Neural progenitor cell (in vitro differentiated cells): ENCODE data around the gene FKBP10. TPM values are rescaled to one million over a fixed set of nuclear protein-coding genes. Genes with fewer than 3 reads are reported as not detected.

Source experiments
- DNase-seq: peaks from one replicate; pipeline ENCODE4 v3.0.0-alpha.2; 2016; ENCODE audit warnings: low spot score
- H2AFZ ChIP-seq: fragments of 200-600 bp; sonication (generic); replicated peaks from 2 replicates; pipeline ENCODE4 v1.6.1; 2016; ENCODE audit warnings: antibody characterized with exemption
- H3F3A ChIP-seq: fragments of 200-600 bp; sonication (generic); 2 replicates; pipeline ENCODE4 v1.6.1; 2016; ENCODE audit warnings: antibody characterized with exemption, low read depth
- H3K27ac ChIP-seq: fragments of 200-600 bp; sonication (generic); 2 replicates; pipeline ENCODE4 v1.5.1; 2016; ENCODE audit warnings: mild to moderate bottlenecking
- H3K27me3 ChIP-seq: fragments of 200-600 bp; sonication (generic); 2 replicates; pipeline ENCODE4 v1.6.1; 2016; ENCODE audit warnings: mild to moderate bottlenecking, moderate library complexity
- H3K36me3 ChIP-seq: fragments of 200-600 bp; sonication (generic); 2 replicates; pipeline ENCODE4 v1.5.1; 2016
- H3K4me1 ChIP-seq: fragments of 200-600 bp; sonication (generic); 2 replicates; pipeline ENCODE4 v1.6.1; 2016; ENCODE audit warnings: mixed run types
- H3K4me2 ChIP-seq: fragments of 200-600 bp; sonication (generic); 2 replicates; pipeline ENCODE4 v1.6.1; 2016
- H3K4me3 ChIP-seq: fragments of 200-600 bp; sonication (generic); 2 replicates; pipeline ENCODE4 v1.5.1; 2016
- H3K79me2 ChIP-seq: fragments of 200-600 bp; sonication (generic); 2 replicates; pipeline ENCODE4 v1.6.1; 2016; ENCODE audit warnings: low read depth
- H3K9ac ChIP-seq: fragments of 200-600 bp; sonication (generic); 2 replicates; pipeline ENCODE4 v1.6.1; 2016
- H3K9me3 ChIP-seq: fragments of 200-600 bp; sonication (generic); 2 replicates; pipeline ENCODE4 v1.5.1; 2016; ENCODE audit warnings: low read depth
- H4K20me1 ChIP-seq: fragments of 200-600 bp; sonication (generic); 2 replicates; pipeline ENCODE4 v1.6.1; 2016; ENCODE audit warnings: low read depth
- H3K27ac Mint-ChIP-seq: 3 replicates; pipeline ENCODE4 v1.8.0; 2021; ENCODE audit warnings: mixed read lengths
- H3K27me3 Mint-ChIP-seq: 2 replicates; pipeline ENCODE4 v1.8.0; 2022; ENCODE audit warnings: low read depth, mild to moderate bottlenecking, inconsistent platforms, moderate library complexity, mixed read lengths; ENCODE audit not compliant: insufficient read depth
- H3K36me3 Mint-ChIP-seq: 3 replicates; pipeline ENCODE4 v1.8.0; 2021; ENCODE audit warnings: mixed read lengths
- H3K4me1 Mint-ChIP-seq: 3 replicates; pipeline ENCODE4 v1.8.0; 2021; ENCODE audit warnings: mixed read lengths
- H3K4me3 Mint-ChIP-seq: 3 replicates; pipeline ENCODE4 v1.8.0; 2021; ENCODE audit warnings: mild to moderate bottlenecking, moderate library complexity, mixed read lengths
- H3K9me3 Mint-ChIP-seq: 3 replicates; pipeline ENCODE4 v1.8.0; 2020; ENCODE audit warnings: mixed read lengths
- EZH2 ChIP-seq: fragments of 200-600 bp; sonication (generic); IDR thresholded peaks from 2 replicates; pipeline ENCODE4 v1.6.1; 2017; ENCODE audit warnings: antibody characterized with exemption, mild to moderate bottlenecking, moderate library complexity
- EZH2phosphoT487 ChIP-seq: fragments of 200-600 bp; sonication (generic); IDR thresholded peaks from 2 replicates; pipeline ENCODE4 v1.6.1; 2017; ENCODE audit warnings: antibody characterized with exemption
- total RNA-seq: library from RNA; depleted of rRNA; stranded (reverse); fragments of >200 nt; gene quantifications from 2 replicates; pipeline ENCODE4 v1.2.3, GENCODE V29; 2015; ENCODE audit warnings: low replicate concordance
- TF ChIP-seq, protein P1 (sequence below): fragments of 200-600 bp; sonication (generic); IDR thresholded peaks from 2 replicates; pipeline ENCODE4 v1.5.1; 2017; ENCODE audit warnings: antibody characterized with exemption, mild to moderate bottlenecking

The FKBP10 gene, protein sequence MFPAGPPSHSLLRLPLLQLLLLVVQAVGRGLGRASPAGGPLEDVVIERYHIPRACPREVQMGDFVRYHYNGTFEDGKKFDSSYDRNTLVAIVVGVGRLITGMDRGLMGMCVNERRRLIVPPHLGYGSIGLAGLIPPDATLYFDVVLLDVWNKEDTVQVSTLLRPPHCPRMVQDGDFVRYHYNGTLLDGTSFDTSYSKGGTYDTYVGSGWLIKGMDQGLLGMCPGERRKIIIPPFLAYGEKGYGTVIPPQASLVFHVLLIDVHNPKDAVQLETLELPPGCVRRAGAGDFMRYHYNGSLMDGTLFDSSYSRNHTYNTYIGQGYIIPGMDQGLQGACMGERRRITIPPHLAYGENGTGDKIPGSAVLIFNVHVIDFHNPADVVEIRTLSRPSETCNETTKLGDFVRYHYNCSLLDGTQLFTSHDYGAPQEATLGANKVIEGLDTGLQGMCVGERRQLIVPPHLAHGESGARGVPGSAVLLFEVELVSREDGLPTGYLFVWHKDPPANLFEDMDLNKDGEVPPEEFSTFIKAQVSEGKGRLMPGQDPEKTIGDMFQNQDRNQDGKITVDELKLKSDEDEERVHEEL
- 108 and 231 TPM in 2 replicates for total RNA-seq

DNA sequence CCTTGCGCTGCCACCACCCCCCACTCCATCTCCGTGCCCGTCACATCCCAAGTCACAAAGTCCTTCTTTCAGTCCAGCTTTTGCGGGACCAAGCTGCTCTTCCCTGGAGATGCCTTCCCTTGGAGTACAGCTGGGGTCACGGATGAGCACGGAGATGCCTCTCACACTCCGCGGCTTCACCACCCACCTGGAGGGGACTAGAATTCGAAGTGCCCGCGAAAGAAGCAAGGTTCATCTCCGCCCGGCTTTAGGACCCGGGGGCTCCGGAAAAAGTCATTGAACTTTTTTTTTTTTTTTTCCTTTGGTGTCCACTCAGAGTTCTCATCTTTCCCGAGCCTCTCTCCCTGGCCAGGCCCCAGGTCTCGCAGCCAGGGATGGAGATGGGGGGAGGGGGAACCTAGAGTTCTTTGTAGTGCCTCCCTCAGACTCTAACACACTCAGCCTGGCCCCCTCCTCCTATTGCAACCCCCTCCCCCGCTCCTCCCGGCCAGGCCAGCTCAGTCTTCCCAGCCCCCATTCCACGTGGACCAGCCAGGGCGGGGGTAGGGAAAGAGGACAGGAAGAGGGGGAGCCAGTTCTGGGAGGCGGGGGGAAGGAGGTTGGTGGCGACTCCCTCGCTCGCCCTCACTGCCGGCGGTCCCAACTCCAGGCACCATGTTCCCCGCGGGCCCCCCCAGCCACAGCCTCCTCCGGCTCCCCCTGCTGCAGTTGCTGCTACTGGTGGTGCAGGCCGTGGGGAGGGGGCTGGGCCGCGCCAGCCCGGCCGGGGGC, at the start of gene FKBP10:
Gene FKBP10, plus strand, starts transcription at position 624 of the 771 bp plus-strand sequence. Its CDS starts 31 bp downstream, at position 655.
- peak within 1 kb of the TSS; percentile 97 for H3K27ac Mint-ChIP-seq
- Histone ChIP-seq H3K79me2 (peaks cover 68% of the 10 kb centered on the region), H3K27me3 (no peaks in the 10 kb centered on the region), H3K4me3 (peak within 1 kb of the TSS; percentile 85), H3K4me1 (peaks cover 24% of the 10 kb centered on the region), H3K9ac (peak within 1 kb of the TSS; percentile 72), H3K9me3 (no peaks in the 10 kb centered on the region), H3F3A (peaks cover 20% of the 10 kb centered on the region), H3K36me3 (no peaks in the 10 kb centered on the region), H3K4me2 (peak within 1 kb of the TSS; percentile 97), H4K20me1 (peaks cover 13% of the 10 kb centered on the region), H2AFZ (peak within 1 kb of the TSS; percentile 98), H3K27ac (peak within 1 kb of the TSS; percentile 26)
- TF ChIP-seq, protein P1, sequence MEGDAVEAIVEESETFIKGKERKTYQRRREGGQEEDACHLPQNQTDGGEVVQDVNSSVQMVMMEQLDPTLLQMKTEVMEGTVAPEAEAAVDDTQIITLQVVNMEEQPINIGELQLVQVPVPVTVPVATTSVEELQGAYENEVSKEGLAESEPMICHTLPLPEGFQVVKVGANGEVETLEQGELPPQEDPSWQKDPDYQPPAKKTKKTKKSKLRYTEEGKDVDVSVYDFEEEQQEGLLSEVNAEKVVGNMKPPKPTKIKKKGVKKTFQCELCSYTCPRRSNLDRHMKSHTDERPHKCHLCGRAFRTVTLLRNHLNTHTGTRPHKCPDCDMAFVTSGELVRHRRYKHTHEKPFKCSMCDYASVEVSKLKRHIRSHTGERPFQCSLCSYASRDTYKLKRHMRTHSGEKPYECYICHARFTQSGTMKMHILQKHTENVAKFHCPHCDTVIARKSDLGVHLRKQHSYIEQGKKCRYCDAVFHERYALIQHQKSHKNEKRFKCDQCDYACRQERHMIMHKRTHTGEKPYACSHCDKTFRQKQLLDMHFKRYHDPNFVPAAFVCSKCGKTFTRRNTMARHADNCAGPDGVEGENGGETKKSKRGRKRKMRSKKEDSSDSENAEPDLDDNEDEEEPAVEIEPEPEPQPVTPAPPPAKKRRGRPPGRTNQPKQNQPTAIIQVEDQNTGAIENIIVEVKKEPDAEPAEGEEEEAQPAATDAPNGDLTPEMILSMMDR, result no peak
- TF ChIP-seq EZH2phosphoT487, result peak; percentile 24
- peaks cover 28% of the 10 kb centered on the region for H3K4me1 Mint-ChIP-seq
- peaks cover 9% of the 10 kb centered on the region for H3K27me3 Mint-ChIP-seq
- peak within 1 kb of the TSS; percentile 95 for H3K4me3 Mint-ChIP-seq
- H3K36me3 Mint-ChIP-seq, result peaks cover 22% of the 10 kb centered on the region
- DNase-seq, result peak; percentile 95
- no peaks in the 10 kb centered on the region for H3K9me3 Mint-ChIP-seq

DNA sequence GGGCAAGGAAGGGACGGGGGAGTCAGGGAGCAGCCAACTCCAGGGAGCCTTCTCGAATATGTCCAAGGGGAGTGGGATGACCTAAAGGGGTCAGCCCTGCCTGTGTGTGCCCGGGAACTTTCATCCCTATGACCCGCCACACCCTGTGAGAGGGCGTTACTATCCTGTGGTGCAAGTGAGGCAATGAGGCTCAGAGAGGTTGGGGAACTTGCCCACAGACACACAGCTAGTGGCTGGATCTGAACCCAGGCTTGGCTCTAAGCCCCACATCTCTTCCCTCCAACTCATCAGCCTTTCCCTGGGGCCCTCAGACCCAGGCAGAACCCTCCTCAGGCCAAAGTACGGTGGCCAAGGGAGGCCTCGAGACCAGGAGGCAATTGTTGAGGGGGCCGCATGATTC, 49.5 kb upstream of the FKBP10 start:
- no peak for DNase-seq
- no peak overlapping the region for H3K4me3 ChIP-seq
- no peak overlapping the region for H3K27ac ChIP-seq
- H3K4me1 Mint-ChIP-seq, result no peaks in the 10 kb centered on the region
- no peaks in the 10 kb centered on the region for H3K27me3 ChIP-seq
- no peaks in the 10 kb centered on the region for H4K20me1 ChIP-seq
- no peak overlapping the region for H3K4me2 ChIP-seq
- H3K9me3 ChIP-seq, result no peaks in the 10 kb centered on the region
- no peaks in the 10 kb centered on the region for H3K4me1 ChIP-seq
- no peaks in the 10 kb centered on the region for H3F3A ChIP-seq
- H3K36me3 Mint-ChIP-seq, result peaks cover 40% of the 10 kb centered on the region
- no peaks in the 10 kb centered on the region for H3K79me2 ChIP-seq
- peaks cover 7% of the 10 kb centered on the region for H3K36me3 ChIP-seq
- no peak overlapping the region for H3K9ac ChIP-seq
- H3K27me3 Mint-ChIP-seq, result peaks cover 11% of the 10 kb centered on the region
- H3K27ac Mint-ChIP-seq, result no peak overlapping the region
- H2AFZ ChIP-seq, result no peak overlapping the region
- no peak overlapping the region for H3K4me3 Mint-ChIP-seq
- no peak for TF ChIP-seq EZH2
- TF ChIP-seq EZH2phosphoT487, result no peak
- H3K9me3 Mint-ChIP-seq, result no peaks in the 10 kb centered on the region

DNA sequence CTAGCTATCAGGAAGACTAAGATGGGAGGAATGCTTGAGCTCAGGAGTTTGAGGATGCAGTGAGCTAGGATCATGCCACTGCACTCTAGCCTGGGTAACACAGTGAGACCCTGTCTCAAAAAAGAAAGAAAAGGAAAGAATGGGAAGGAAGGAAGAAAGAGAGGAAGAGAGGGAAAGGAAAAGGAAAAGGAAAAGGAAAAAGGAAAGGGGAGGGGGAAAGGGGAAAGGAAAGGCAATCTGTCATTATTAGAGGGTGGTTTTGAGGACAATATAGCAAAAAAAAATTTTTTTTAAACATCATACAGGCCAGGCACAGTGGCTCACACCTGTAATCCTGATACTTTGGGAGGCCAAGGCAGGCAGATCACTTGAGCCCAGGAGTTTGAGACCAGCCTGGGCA, 46.7 kb upstream of the FKBP10 start:
- Mint-ChIP-seq H3K36me3 (peaks cover 39% of the 10 kb centered on the region), H3K27me3 (peaks cover 7% of the 10 kb centered on the region), H3K4me3 (no peak overlapping the region), H3K9me3 (no peaks in the 10 kb centered on the region), H3K4me1 (no peaks in the 10 kb centered on the region), H3K27ac (no peak overlapping the region)
- Histone ChIP-seq H3K9ac (no peak overlapping the region), H3F3A (no peaks in the 10 kb centered on the region), H3K4me1 (no peaks in the 10 kb centered on the region), H3K27me3 (no peaks in the 10 kb centered on the region), H4K20me1 (peaks cover 2% of the 10 kb centered on the region), H3K36me3 (peaks cover 7% of the 10 kb centered on the region), H3K79me2 (no peaks in the 10 kb centered on the region), H3K27ac (no peak overlapping the region), H3K4me2 (no peak overlapping the region), H3K4me3 (no peak overlapping the region), H3K9me3 (no peaks in the 10 kb centered on the region), H2AFZ (no peak overlapping the region)
- no peak for DNase-seq
- TF ChIP-seq, protein P1, result no peak
- TF ChIP-seq EZH2phosphoT487 (no peak), EZH2 (no peak)
